Astrocyte (in vitro differentiated cells and primary cell): ENCODE measurements around the gene UVRAG.
"Not testable (repeated sequence)": the region's sequence is repeated elsewhere in the genome, so short reads cannot be mapped to it uniquely, and the experiment has no call there.

Experiments used
- CTCF ChIP-seq: IDR thresholded peaks from 2 replicates; pipeline ENCODE4 v1.5.1; 2011; ENCODE audit warnings: low read depth, mild to moderate bottlenecking, inconsistent platforms, low read length, moderate library complexity; ENCODE audit not compliant: insufficient read depth
- EZH2 ChIP-seq: IDR thresholded peaks from 2 replicates; pipeline ENCODE4 v1.6.1; 2012; ENCODE audit warnings: mild to moderate bottlenecking, low read length, inconsistent platforms; ENCODE audit not compliant: insufficient read depth

- TF ChIP-seq CTCF, EZH2: not testable (repeated sequence)
Observed at GRCh38 chr11:75853563-75853962, 38.6 kb downstream of the UVRAG start.
